KOPT-K1 (cell line): ENCODE measurements around the gene DNAH3.
"Not testable (repeated sequence)": the region's sequence is repeated elsewhere in the genome, so short reads cannot be mapped to it uniquely, and the experiment has no call there.

Experiments used
- H3K27ac ChIP-seq: fragments of 200-600 bp; sonication (generic); 2 replicates; pipeline ENCODE4 v1.5.1; 2016; ENCODE audit warnings: antibody characterized with exemption, mild to moderate bottlenecking, low read depth, low read length; ENCODE audit not compliant: poor library complexity, severe bottlenecking
- H3K36me3 ChIP-seq: fragments of 200-600 bp; sonication (generic); 2 replicates; pipeline ENCODE4 v1.5.1; 2017; ENCODE audit warnings: antibody characterized with exemption, mild to moderate bottlenecking, low read length, moderate library complexity; ENCODE audit not compliant: insufficient read depth
- H3K9me3 ChIP-seq: fragments of 200-600 bp; sonication (generic); 2 replicates; pipeline ENCODE4 v1.5.1; 2017; ENCODE audit warnings: antibody characterized with exemption, low read length, mild to moderate bottlenecking; ENCODE audit not compliant: insufficient read depth, poor library complexity, severe bottlenecking

Gene DNAH3

DNA sequence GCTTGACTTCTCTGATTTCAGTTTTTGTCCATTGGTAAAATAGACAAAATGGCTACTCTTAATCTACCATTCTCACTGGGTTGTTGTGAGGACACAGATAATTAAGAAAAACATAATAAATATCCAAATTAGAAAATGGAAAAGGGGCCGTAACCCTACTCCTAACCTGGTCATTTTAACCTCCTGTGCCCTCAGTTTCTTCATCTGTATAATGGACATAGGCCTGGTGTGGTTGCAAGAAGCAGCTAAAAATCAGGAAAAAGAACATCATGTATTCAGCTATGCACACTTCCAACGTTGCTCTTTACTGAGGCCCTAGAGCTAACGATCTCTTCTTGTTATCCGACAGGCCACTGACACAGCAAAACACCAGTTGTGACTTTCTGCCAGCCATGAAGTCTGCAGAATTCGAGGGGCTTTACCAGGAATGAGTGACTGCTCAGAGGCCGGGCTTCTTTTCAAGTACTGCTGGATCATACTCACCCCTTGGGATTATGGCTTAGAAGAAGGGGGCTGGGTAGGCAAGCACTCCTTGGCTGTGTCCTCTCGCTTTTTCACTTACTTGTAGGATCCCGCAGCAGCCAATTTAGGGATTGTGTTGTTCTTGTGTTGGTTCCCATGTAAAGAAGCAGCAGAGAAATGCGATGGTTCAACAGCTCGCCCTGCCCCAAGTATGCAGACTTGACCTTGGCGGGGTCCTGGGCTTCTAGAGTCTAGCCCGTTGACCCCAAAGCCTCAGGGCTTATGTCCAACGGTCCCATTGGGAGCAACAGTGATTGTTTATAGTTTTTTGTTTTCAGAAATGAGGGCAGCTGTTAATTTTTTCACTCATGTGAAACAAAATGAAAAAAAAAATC lies 28.7 kb upstream of the DNAH3 start:
- Histone ChIP-seq H3K36me3 (peaks cover 20% of the 10 kb centered on the region), H3K9me3 (peaks cover 18% of the 10 kb centered on the region), H3K27ac (no peak overlapping the region)

DNA sequence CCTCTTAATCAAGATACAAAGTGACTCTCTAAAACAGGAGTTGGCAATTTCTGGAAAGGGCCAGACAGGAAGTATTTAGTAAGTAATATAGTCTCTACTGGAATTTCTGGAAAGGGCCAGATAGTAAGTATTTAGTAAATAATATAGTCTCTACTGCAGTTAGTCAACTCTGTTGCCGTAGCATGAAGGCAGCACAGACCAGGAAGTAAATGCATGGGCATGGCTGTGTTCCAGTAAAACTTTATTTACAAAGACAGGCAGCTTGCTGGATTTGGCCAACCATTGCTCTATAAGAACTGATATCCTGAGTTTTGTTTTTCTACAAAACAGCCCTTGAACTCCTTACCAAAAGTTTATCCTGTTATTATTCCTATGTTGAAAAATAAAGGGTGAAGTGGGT lies 24.8 kb upstream of the DNAH3 start:
- Histone ChIP-seq H3K36me3 (peaks cover 34% of the 10 kb centered on the region), H3K9me3 (peaks cover 13% of the 10 kb centered on the region)

DNA sequence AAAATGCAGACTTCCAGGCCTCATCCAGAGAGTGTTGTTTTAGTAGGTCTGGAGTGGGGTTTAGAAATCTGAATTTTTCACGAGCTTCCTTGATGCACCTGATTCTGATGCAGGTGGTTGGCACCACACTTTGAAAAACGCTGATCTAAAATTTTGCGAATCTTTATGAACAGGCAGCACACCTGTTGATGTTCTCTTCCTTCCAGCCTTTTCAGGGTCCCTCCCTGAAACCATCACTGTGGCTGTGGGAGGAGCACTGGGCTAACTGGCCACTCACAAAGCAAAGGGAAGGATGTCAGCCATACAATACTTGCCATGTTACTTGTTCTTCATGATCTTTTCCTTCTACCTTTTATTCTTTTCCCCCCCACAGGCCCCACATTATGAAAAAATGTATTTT lies 22.0 kb upstream of the DNAH3 start:
- Histone ChIP-seq H3K36me3 (peaks cover 19% of the 10 kb centered on the region; the same call in 1 of the 2 replicates), H3K9me3 (no peaks in the 10 kb centered on the region), H3K27ac (no peak overlapping the region)

More for the DNA sequence above, 24.8 kb upstream of the DNAH3 start:
- H3K27ac ChIP-seq: no peak overlapping the region

DNA sequence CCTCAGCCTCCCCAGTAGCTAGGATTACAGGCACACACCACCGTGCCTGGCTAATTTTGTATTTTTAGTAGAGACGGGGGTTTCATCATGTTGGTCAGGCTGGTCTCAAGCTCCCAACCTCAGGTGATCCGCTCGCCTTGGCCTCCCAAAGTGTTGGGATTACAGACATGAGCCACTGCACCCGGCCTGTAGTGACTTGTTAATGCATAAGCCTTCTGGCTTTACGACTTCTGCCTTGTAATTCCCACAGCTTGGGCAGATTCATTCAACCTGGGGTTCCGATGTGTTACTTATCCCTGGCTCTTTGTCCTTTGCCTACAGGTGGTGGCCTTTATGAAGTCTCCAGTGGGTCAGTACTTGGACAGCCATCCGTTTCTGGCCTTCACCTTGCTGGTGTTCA lies 19.5 kb upstream of the DNAH3 start:
- H3K9me3 ChIP-seq, H3K27ac ChIP-seq: not testable (repeated sequence)
- H3K36me3 ChIP-seq: peaks cover 19% of the 10 kb centered on the region; the same call in 1 of the 2 replicates

DNA sequence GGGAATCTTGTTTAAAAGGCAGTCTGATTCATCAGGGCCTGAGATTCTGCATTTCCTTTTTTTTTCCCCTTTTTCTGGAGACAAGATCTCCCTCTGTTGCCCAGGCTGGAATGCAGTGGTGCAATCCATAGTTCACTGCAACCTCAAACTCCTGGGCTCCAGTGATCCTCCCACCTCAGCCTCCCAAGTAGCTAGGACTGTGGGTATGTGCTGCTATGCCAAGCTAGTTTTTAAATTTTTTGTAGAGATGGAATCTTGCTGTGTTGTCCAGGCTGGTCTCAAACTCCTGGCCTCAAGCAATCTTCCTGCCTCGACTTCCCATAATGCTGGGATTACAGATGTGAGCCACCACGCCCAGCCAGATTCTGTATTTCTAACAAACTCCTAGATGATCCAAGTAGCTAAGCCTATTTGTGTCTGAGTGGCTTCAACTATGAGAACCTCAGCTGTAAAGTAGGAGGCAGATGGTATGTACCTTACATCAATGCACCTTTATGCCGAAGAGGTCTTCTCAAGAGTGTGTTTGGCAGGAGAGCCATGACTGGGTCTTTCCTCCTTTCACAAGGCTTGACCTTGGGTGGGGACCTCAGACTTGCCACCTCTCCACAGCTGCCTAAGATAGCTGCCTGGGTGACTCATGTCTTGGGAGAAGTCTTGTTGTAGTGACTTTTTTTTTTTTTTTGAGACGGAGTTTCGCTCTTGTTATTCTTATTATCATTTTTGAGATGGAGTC lies 18.8 kb upstream of the DNAH3 start:
- H3K27ac ChIP-seq: no peak overlapping the region
- no peaks in the 10 kb centered on the region for H3K9me3 ChIP-seq
- peaks cover 17% of the 10 kb centered on the region; the same call in 1 of the 2 replicates for H3K36me3 ChIP-seq

DNA sequence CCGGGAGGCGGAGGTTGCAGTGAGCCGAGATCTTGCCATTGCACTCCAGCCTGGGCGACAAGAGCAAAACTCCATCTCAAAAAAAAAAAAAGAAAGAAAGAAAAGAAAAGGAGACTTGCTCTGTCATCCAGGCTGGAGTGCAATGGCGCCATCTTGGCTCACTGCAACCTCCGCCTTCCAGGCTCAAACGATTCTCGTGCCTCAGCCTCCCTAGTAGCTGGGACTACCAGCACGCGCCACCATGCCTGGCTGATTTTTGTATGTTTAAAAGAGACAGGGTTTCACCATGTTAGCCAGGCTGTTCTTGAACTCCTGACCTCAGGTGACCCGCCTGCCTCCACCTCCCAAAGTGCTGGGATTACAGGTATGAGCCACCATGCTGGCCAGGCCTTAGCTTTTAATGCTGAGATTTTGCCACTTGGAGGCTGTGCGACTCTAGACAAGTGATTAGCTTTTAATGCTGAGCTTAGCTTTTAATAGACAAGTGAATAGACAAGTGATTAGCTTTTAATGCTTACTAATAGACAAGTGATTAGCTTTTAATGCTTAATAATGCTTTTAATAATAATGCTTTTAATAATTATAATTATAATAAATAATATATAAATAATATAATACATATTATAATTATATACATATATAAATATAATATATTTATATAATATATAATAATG lies 17.4 kb upstream of the DNAH3 start:
- H3K36me3 ChIP-seq: peaks cover 14% of the 10 kb centered on the region; the same call in 1 of the 2 replicates

DNA sequence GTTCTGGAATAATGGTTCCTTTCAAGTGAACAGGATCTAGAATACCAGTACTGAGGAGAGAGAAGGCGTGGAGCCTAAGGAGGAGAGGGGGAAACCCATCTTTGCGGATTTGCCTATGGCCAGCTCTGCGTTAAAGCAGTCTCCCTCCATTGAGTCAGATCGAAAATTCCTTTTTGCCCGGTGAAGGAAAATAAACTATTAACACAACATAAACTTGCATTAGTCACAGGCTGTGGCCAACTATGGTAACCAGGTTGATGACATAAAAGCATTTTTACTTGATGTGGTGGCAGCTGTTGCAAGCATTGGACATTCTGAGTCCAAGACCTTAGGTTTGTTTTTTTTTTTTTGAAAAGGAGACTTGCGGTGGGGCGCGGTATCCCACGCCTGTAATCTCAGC lies 16.7 kb upstream of the DNAH3 start:
- Histone ChIP-seq H3K27ac (no peak overlapping the region), H3K9me3 (no peaks in the 10 kb centered on the region), H3K36me3 (peaks cover 14% of the 10 kb centered on the region; the same call in 1 of the 2 replicates)

More for the DNA sequence above, 17.4 kb upstream of the DNAH3 start:
- Histone ChIP-seq H3K27ac (no peak overlapping the region), H3K9me3 (no peaks in the 10 kb centered on the region)

DNA sequence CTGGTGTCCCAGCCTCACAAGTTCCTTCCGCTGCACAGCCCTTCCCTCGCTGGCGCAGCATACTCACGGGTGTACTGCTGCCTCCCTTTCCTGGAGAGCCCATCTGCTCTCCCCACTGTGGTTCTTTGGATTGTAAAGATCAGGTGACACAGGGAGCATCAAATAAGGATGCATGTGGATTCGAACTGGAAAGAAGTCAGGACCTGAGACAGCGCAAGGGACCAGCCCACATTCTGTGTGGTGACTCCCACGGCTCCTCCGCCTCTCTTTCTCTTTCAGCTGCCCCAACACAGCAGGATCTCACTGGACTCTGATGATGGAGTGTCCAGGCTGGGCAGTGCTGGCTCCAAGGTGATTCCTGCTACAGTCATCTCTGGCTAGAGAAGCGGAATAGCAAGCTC lies 15.9 kb upstream of the DNAH3 start:
- Histone ChIP-seq H3K27ac (no peak overlapping the region), H3K9me3 (no peaks in the 10 kb centered on the region), H3K36me3 (peaks cover 14% of the 10 kb centered on the region; the same call in 1 of the 2 replicates)

DNA sequence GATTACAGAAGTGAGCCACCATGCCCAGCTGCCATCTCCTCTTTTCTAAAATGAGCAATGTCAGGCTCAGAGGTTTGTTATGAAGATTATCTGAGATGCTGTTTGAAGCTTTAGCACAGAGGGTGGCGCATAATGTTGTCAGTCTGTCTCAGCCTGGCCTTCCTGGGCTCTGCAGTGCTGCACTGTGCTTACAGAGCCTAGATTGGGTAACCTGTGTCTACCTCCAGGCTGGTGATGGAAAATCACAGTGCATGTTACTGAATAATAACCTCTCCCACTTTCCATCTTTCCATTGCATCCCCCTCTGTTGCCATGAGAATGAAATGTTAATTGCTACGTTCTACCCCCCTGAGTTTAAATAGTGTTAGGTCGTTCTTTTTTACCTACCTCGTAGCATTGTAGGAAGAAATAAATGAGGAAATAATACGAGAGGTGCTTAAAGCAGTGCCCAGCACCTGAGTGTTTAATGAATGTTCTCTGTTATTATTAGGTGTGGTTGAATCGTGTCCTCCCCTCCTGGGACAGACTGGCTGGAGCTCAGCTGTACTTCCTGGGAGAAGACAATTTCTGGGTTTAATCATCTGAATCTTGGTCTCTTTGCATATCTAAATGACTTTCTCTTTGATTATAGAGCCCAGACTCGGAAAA lies 14.0 kb upstream of the DNAH3 start:
- H3K27ac ChIP-seq: no peak overlapping the region
- peaks cover 6% of the 10 kb centered on the region; the same call in 1 of the 2 replicates for H3K36me3 ChIP-seq
- no peaks in the 10 kb centered on the region for H3K9me3 ChIP-seq

DNA sequence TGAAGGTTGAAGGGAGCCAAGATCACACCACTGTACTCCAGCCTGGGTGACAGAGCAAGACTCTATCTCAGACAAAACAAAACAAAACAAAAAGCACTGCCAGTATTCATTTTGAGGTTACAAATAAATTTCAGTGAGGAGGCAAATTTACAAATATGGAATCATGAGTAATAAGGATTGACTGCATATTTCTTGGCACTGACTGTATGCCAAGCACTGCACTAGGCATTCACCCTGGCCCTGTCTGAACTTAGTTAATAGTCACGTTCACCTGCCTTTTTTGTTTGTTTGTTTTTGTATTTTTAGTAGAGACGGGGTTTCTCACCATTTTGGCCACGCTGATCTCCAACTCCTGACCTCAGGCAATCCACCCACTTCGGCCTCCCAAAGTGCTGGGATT lies 12.9 kb upstream of the DNAH3 start:
- Histone ChIP-seq H3K36me3 (peaks cover 6% of the 10 kb centered on the region; the same call in 1 of the 2 replicates), H3K27ac (no peak overlapping the region), H3K9me3 (no peaks in the 10 kb centered on the region)

DNA sequence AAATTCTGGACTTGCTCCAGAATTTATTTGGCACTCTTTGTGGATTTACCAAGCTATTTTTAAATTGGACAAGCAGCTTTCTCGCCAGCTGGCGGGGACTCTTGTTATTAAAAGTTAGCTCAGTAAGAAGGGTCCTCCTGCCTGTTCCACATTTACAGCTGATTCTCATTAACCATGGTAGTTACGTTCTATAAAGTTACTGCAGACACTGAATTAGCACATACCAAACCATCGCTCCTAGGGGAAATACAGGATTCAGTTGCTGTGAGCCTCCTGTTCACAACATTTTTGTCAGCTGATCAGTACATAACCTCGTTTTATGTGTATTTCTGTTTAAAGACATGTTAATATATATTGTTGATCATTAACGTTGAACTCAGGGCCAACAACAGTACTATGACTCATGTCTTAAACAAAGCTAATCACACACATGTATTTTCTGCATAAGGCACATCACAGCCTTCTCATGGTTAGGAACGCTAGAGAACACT lies 12.1 kb upstream of the DNAH3 start:
- Histone ChIP-seq H3K36me3 (peaks cover 6% of the 10 kb centered on the region; the same call in 1 of the 2 replicates), H3K27ac (no peak overlapping the region), H3K9me3 (no peaks in the 10 kb centered on the region)

DNA sequence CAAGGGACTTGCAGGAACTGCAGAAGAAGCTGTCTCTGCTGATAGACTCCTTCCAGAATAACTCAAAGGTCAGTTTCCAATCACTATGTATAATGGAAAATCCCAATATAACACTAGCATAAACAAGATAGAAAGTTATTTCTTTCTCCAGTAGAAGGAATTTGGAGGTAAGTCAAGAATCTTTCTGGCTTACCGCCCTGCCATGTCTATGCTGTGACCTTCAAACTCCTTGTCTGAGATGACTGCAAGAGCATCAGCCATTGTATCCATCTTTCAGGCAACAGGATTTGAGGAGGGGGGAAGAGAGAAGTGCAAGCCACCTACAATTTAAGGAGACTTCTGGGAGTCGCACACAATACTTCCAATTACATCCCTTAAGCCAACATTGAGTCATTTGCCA lies 10.6 kb upstream of the DNAH3 start:
- no peak overlapping the region for H3K27ac ChIP-seq
- H3K9me3 ChIP-seq: no peaks in the 10 kb centered on the region
- H3K36me3 ChIP-seq: peaks cover 6% of the 10 kb centered on the region; the same call in 1 of the 2 replicates

DNA sequence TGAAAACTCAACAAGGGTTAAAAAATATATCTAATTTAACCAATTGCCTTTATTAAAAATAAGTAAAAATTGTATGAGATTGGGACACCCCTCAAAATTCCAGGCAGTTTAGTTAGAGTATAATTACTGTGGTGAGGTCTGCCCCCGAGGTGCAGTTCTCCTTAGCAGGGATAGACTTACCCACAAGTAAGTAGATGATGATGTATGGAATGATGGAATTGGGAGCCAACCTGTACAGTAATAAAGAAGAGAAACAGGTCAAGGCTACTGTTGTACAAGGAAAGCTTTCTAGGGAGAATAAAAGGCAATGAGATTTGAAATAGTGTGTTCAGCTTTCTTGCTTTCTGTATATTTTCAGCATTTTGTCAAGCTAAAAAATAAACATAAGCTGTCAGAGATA lies 9.6 kb upstream of the DNAH3 start:
- Histone ChIP-seq H3K36me3 (peaks cover 6% of the 10 kb centered on the region; the same call in 1 of the 2 replicates), H3K9me3 (no peaks in the 10 kb centered on the region), H3K27ac (no peak overlapping the region)

DNA sequence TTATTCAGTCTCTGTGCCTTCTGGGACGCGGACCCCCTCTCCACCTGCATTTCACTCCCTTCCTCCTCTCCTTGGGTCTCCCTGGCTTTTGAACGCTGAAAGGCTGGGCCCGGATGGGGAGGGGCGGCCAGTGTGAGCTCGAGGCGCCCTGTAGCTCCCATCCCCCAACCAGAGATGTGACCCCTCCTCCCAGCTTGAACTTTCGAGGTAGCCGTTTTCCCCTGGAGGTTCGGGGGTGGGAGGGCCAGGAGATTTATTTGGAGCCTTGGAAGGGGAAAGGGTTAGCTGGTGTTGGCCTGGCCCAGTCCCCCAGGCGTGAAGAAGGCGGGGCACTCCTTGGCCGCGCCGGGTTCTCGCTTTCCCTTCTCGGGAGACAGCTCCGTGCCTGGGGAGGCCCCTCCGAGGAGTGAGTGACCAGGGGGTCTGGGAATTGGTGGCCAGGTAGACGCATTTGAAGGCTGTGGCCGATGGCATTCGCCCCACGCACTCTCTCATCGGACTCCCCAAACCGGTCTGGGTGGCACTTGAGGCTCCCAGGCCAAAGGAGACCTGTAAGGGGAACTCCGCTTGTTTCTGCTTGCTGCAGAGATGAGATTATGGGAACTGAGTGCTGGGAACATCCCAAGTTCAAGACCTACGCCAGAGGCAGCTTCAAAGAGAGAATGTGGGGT lies 8.8 kb upstream of the DNAH3 start:
- no peaks in the 10 kb centered on the region for H3K9me3 ChIP-seq
- no peak overlapping the region for H3K27ac ChIP-seq
- H3K36me3 ChIP-seq: peaks cover 6% of the 10 kb centered on the region; the same call in 1 of the 2 replicates
